DMS79 (cell line): ENCODE data around the gene TBC1D2.
"Not testable (repeated sequence)": the region's sequence is repeated elsewhere in the genome, so short reads cannot be mapped to it uniquely, and the experiment has no call there.

ENCODE experiments used
- DNase-seq: peaks from one replicate; lab custom pipeline; 2025; lab: John Stamatoyannopoulos, UW

The TBC1D2 gene, protein sequence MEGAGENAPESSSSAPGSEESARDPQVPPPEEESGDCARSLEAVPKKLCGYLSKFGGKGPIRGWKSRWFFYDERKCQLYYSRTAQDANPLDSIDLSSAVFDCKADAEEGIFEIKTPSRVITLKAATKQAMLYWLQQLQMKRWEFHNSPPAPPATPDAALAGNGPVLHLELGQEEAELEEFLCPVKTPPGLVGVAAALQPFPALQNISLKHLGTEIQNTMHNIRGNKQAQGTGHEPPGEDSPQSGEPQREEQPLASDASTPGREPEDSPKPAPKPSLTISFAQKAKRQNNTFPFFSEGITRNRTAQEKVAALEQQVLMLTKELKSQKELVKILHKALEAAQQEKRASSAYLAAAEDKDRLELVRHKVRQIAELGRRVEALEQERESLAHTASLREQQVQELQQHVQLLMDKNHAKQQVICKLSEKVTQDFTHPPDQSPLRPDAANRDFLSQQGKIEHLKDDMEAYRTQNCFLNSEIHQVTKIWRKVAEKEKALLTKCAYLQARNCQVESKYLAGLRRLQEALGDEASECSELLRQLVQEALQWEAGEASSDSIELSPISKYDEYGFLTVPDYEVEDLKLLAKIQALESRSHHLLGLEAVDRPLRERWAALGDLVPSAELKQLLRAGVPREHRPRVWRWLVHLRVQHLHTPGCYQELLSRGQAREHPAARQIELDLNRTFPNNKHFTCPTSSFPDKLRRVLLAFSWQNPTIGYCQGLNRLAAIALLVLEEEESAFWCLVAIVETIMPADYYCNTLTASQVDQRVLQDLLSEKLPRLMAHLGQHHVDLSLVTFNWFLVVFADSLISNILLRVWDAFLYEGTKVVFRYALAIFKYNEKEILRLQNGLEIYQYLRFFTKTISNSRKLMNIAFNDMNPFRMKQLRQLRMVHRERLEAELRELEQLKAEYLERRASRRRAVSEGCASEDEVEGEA

DNA sequence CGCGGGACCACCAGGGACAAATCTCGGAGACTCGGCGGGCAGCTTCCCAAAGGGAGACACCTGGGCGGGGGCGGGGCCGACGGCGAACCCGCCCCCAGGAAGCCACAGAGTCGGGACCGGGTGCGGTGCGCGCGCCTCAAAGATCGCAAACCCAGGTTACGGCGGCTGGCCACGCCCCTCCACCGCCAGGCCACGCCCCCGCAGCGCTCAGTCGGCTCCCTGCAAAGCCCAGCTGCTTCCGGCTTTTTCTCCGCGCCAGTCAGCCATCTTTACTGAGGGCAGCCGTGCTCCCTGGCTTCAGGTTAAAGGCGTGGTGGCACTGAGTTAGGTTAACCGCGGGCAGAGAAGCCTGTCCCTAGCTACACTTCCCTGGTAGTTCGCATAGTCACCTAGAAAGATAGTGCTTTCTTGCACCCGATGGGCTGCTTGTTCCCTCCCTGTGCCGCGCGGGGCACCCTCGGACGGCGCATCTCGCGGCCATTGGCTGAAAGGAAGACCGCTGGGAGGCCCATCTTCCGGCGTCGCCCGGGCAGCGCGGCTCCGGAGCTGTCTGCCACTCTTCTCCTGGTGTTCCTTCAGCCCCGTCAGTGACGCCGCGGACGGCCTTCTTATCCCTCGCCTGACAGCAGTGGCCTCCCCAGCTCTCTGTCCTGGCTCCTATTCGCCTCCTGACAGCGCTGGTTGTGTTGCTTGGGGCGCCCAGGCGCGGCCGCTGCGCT lies at the start of gene TBC1D2:
TSS of gene TBC1D2 (minus strand) at position 72 of the 719 bp plus-strand sequence. CDS start 108 bp downstream, outside the sequence.
- peak; percentile 51 for DNase-seq

DNA sequence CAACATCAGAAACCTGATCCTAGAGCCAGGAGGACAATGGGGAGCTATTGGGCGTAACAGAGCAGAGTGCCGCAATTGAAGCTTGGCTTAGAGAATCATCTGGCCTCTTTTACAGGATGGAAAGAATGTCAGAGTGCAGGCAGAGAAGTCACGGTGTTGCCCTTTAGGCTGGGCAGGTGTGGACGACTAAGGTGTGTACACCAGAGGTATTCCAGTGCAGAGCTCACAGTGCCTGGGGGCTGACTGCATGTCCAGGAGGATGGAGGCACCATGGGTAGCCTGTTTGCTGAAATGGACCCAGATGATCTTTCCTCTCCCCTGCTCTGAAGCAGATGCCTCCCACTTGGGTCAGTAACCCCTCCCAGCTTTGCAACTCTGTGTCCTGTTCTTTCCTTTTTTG lies 48.9 kb upstream of the TBC1D2 start:
- no peak for DNase-seq

DNA sequence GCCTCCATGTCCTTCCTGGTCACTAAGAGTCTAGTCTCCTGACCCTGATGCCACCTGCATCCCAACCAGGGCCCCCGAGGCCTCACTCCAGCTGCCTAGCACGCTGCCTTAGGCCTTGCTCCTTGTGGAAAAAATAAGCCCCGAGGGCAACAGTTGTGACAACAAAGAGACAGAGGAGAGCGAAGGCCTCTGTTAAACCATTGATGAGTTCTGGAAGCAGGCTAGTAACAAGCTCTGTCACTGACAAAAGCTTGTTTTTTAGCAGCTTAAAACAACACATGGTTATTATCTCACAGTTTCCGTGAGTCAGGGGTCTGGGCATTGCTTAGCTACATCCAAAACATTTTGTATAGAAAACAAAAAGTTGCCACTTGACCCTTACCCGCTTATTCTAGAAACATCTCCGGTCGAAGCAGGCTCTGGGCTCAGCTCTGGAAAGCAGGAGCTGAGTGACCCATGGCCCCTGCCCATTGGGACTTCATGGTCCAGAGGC lies 48.2 kb upstream of the TBC1D2 start:
- DNase-seq: no peak

DNA sequence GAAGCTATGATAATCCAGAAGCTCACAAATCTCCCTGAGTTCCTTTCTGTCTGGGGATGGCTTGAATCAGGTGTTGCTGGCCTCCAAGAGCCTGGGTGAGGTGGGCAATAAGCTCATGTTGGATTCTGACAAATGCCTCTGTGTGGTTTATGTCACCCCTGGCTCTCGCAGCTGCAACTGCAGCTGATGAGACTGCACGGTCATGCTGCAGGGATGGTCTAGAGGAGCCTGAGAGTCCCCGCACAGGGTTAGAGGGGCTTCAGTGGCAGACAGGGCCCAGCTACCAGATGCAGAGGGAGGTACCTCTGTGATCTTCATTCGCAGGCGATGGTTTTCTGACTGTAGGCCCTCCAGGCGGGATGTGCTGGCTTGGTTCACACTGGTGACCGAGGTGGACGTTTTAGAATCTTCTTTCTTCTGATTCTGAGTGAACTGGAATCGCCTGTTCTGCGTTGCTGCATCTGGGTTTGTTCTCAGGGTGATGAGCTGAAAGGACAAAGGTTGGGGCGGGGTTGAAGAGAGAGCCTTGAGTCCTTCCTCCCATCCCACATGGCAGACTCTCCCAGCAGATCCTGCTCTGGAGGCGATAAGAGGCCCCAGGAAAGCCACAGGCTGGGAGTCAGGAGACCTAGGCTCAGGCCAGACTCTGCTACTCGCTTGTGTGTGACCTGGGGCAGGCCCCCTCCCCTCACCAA lies 47.6 kb upstream of the TBC1D2 start:
- DNase-seq: no peak

DNA sequence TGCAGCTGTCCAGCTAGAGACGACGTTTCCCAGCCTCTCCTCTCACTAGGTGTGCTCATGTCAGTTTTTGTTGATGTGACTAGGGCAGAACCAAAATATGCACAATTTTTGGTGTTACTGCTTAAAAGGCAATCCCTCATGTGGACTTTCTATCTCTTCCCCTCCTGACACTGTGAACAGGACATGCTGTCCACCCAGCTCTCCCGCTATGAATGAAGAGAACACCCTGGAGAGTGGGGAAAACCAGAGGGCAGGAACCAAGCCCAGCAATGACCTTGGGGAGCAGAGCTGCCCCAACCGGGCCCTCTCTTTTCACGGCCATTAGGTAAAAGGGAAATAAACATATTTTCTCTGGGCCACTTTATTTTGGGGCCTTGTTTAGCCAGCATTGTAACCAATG lies 46.7 kb upstream of the TBC1D2 start:
- no peak for DNase-seq

DNA sequence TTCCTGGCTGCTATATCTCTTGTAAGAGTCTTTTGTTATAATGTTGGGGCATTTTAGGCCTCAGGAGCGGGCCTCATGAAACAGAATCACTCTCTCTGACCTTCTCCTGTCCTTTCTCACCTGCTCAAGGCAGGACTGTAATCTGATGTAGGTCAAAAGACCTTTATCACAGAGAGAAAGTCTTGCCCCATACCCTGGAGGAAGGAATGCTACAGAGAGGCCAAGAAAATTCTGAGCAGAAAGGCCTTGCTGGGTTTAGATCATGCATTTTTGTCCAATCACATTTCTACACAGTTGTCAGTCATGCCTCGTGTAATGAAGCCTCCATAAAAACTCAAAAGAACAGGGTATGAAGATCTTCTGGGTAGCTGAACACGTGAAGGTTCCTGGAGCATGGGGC lies 45.2 kb upstream of the TBC1D2 start:
- no peak for DNase-seq

DNA sequence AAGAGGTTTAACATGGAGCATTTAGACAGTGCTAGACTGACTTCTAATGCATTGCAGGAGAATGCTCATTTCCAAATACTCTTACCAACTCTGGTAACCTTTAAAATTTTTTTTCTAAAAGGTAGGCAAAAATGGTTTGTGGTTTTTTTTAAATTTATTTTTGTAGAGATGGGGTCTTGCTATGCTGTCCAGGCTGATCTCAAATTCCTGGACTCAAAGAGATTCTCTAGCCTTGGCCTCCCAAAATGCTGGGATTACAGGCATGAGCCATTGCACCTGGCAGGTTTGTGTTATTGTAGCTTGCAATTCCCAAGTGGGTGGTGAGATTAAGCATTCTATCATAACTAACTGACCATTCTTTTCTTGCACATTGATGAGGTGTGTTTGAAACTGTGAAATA lies 43.0 kb upstream of the TBC1D2 start:
- no peak for DNase-seq

DNA sequence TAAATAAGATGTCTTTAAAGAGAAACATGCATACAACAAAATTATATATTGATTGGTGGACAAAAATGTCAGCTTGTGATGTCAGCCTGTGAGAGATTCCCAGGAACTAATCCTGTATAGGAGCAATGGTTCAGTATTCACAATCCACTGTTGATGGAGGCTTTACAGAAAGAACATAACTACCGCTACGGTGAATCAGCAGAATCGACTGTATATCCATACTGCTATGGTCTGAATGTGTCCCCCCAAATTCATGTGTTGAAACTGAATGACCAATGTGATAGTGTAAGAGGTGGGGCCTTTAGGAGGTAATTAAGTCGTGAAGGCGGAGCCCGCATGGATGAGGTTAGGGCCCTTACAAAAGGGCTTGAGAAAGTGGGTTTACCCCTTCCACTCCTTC lies 40.4 kb upstream of the TBC1D2 start:
- DNase-seq: no peak

DNA sequence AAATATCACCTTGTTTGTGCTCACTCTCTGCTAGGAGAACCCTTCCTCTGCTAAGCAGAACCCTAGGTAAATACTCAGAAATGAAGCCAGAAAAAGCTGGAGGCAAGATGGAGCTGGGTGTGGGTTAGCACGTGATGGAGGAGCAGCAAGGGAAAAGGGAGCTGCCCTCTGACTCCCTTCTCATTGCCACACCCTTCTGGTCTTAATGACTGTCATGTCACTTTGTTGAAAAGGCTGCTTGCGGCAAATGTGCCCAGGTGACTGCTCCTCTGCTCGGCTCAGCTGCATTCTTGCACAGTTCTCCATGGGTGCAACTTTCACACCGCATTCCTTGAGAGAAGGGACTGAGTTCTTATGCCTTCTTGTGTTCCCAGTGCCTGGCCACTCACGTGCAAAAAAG lies 36.4 kb upstream of the TBC1D2 start:
- DNase-seq: no peak

DNA sequence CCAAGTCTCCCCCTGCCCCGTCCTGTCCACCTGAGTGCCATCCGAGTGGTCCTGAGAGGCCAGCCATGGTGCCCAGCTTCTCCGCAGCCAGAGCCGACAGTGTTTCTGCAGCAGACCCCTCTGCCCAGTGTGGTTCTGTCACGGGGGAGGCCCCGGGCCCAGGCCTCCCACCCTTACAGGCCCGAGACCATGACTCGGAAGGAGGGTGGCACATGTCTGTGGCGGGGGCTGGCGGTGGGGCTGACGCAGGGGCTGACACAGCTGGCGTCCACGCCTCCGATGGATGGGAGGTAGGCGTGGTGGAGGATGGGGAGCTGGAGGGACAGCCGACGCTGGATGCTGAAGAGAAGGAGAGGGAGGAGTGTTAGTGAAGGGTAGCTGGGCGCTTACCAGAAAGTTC lies 35.0 kb upstream of the TBC1D2 start:
- DNase-seq: no peak

DNA sequence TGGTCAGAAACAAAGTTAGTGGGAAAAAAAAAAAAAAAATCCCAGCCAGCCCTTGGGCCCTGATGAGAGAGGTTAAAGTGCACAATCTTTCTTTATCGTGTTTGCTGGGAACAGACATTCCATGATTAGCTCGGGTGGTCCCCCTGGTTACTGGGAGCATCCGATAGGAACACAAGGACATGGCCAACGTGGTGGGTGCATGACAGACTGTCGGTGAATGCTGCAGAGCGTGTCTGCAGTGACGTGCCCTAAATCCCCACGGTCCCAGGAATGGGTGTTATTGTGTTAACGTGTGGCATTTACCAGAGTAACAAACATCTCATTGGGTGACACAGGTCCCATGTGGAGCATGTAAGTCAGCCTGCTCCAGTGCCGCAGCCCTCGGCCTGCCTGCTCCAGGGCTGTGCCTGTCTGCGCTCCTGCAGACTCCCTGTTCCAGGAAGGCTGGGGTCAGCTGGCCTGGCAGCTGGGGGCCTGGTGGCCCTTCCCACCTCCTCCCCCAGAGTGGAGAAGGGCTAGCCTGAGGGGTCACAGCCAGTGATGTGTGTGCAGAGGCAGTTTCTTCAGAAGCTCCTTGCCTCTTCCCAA lies 34.3 kb upstream of the TBC1D2 start:
- DNase-seq: no peak

DNA sequence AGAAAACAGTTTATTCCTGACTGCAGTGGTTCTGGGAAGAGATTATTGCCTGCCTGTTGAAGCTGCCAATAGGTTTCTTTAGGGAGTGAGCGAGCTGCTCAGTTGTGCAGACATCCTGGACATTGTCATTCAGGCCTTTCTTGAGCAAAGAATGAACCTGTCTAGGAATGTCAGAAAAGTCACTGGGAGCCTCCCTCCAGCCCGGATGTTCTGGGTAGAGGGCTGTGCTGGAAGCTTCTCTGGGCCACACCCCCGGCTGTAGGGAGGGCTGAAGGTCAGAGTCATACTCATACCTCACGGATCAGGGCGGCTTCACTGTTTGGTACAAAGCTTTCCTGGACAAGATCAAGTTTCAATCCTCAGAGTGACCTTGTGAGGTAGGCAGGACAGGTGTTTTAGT lies 33.4 kb upstream of the TBC1D2 start:
- DNase-seq: no peak

DNA sequence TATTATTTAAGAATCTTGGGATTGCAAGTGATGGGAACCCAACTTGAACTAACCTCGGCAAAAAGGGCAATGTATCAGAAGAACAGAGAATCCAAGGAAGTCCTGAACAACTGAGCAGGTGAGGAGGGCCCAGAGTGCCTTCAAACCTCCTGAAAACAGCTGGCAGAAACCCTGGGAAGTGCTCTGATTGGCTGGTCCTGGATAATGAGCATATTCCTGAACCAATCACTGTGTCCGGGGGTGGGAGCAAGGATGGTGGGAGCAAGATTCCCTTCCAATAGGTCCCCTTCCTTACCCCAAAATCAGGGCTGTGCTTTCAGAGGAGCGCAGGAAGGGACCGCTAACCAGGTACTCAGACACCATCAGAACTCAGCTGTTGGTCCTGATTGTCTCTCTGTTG lies 31.9 kb upstream of the TBC1D2 start:
- no peak for DNase-seq

DNA sequence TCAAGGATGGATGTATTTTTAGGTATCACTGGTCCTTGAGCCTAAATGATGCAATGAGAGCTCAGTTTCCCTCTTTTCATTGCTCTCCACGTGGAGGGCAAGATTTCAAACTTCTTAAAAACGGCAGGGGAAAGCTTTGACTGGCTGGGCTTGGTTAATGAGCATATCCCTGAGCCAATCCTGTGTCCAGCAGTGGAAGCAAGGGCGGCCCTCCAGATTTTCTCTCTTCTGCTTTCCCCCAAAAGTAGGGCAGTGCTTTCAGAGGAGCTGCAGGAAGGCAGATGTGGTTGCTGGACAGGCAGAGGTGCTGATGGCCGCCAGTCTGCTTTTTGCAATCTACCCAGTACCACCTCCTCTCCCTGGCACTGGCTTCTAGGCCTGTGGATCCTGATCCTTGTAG lies 30.0 kb upstream of the TBC1D2 start:
- no peak for DNase-seq

DNA sequence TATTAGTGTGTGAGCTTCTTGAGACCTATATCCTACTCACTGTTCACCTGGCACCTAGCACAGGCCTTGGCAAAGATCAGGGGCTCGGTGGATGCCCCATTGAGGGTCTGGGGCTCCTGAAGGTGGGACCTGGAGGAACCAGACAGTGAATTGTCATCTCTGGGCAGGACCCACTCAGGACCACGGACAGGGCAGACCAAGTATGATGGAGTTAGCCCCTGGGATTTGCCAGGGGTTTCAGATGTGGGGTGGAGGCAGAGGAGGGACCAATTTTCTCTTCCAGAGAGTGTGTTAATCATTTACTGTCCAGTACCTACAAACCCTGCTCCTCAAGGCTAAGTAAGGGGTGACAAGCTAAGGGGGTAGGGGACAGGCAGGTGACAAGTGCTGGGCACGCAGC lies 29.3 kb upstream of the TBC1D2 start:
- no peak for DNase-seq

DNA sequence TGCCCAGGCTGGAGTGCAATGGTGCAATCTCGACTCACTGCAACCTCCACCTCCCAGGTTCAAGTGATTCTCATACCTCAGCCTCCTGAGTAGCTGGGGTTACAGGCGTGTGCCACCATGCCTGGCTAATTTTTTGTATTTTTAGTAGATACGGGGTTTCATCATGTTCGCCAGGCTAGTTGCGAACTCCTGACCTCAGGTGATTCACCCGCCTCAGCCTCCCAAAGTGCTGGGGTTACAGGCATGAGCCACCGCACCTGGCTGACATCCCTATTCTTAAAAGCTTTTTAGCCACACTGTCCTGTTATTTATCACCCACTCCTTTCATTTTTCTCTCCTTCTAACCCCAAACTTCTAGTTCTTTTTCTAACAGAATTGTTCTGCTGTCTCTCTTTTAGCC lies 27.7 kb upstream of the TBC1D2 start:
- DNase-seq: not testable (repeated sequence)

DNA sequence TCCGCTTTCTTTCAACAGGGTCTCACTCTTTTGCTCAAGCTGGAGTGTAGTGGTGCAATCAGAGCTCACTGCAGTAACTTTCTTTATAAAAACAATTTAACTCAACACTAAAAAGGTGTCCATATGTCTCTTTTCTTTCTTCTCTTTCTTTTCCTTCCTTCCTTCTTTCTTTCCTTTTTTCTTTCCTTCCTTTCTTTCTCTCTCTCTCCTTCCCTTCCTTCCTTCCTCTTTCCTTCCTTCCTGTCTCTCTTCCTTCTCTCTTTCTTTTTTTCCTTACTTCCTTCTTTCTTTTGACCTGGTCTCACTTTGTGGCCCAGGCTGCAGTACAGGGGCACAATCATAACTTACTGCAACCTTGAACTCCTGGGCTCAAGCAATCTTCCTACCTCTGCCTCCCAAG lies 25.8 kb upstream of the TBC1D2 start:
- no peak for DNase-seq

DNA sequence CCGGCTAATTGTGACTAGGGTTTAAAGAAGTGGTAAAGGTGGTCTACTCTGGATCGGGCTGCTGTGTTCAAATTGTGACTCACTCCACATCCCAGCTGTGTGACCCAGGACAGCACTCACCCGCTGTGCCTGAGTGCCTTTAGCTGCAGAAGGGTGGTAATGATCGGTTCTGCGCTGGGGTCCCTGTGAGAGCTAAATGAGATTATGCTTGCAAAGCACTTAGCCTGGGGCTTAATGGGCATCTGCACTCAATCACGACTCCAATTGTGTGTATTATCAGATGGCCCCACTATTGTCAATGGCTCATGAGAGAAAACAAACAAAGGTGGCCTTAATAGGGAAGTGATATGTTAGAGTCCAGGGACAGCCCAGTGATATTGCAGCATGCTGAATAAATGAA lies 25.1 kb upstream of the TBC1D2 start:
- DNase-seq: peak; percentile 28

DNA sequence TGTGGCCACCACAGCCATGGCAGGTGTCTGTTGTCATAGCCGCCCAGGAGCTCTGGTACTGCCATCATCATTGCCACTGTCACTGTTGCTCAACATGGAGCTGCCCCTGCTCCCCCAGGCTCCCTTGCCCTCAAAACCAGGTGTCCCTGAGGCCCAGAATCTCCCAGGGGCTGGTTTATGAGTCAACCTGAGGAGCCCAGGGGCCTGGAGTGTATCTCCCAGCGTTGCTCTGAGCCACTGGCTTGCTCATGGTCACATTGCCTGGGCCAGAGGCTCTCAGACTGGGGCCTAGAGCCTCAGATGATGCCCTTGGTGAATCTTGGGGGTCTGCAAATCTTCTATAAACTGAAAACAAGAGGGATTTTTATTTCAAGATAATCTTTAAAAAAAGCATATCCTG lies 24.7 kb upstream of the TBC1D2 start:
- DNase-seq: no peak

DNA sequence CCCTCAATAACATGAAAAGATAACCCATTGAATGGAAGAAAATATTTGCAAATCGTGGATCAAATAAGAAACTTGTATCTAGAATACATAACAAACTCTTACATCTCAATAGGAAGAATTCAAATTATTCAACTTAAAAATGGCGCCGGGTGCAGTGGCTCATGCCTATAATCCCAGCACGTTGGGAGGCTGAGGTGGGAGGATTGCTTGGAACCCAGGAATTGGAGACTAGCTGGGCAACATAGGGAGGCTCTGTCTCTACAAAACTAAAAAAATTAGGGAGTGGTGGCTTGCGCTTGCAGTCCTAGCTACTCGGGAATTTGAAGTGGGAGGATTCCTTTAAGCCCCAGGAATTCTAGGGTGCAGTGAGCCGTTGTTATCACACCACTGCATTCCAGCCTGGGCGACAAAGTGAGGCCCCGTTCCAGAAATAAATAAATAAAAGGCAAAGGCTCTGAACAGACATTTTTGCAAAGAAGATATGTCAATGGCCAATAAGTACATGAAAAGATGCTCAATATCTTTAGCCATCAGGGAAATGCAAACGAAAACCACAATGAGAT lies 21.5 kb upstream of the TBC1D2 start:
- no peak for DNase-seq

DNA sequence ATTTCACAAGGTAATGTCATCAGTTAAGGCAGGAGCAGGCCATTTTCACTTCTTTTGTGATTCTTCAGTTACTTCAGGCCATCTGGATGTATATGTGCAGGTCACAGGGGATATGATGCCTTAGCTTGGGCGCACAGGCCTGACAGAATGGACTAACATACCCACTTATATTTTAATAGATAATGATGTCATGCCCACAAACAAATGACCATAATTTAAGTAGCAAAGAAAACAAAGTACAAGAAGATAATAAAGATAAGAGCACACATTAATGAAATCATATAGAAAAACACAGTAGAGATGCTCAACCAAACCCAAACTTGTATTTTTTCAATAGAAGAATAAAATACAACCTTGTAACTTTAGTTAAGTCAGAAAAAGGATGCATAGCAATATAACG lies 19.7 kb upstream of the TBC1D2 start:
- DNase-seq: no peak
